Hepatocyte (in vitro differentiated cells): Measurements from ENCODE around the gene KDM3B. TPM values are rescaled to one million over a fixed set of nuclear protein-coding genes. Genes with fewer than 3 reads are reported as not detected.

Experiments used
- DNase-seq: peaks from one replicate; pipeline ENCODE4 v3.0.0-alpha.2; 2016; ENCODE audit warnings: low spot score
- H2AFZ ChIP-seq: fragments of 200-600 bp; sonication (generic); 2 replicates; pipeline ENCODE4 v1.6.0; 2016; ENCODE audit warnings: antibody characterized with exemption, mild to moderate bottlenecking
- H3K27ac ChIP-seq: fragments of 200-600 bp; sonication (generic); 2 replicates; pipeline ENCODE4 v1.5.1; 2016; ENCODE audit warnings: mild to moderate bottlenecking
- H3K27me3 ChIP-seq: fragments of 200-600 bp; sonication (generic); 2 replicates; pipeline ENCODE4 v1.6.1; 2016
- H3K36me3 ChIP-seq: fragments of 200-600 bp; sonication (generic); replicated peaks from 2 replicates; pipeline ENCODE4 v1.5.1; 2016; ENCODE audit warnings: low read depth; ENCODE audit not compliant: insufficient read depth
- H3K4me1 ChIP-seq: fragments of 200-600 bp; sonication (generic); 2 replicates; pipeline ENCODE4 v1.5.1; 2016; ENCODE audit warnings: mild to moderate bottlenecking, moderate library complexity; ENCODE audit not compliant: insufficient read depth
- H3K4me2 ChIP-seq: fragments of 200-600 bp; sonication (generic); 2 replicates; pipeline ENCODE4 v1.6.0; 2016
- H3K4me3 ChIP-seq: fragments of 200-600 bp; sonication (generic); 2 replicates; pipeline ENCODE4 v1.5.1; 2016; ENCODE audit warnings: mild to moderate bottlenecking
- H3K79me2 ChIP-seq: fragments of 200-600 bp; sonication (generic); 2 replicates; pipeline ENCODE4 v1.6.0; 2017; ENCODE audit warnings: mild to moderate bottlenecking
- H3K9me2 ChIP-seq: fragments of 200-600 bp; sonication (generic); replicated peaks from 2 replicates; pipeline ENCODE4 v1.6.0; 2017; ENCODE audit warnings: mild to moderate bottlenecking; ENCODE audit not compliant: insufficient read depth
- H3K9me3 ChIP-seq: fragments of 200-600 bp; sonication (generic); 2 replicates; pipeline ENCODE4 v1.5.1; 2016; ENCODE audit warnings: low read depth, mild to moderate bottlenecking
- H4K20me1 ChIP-seq: fragments of 200-600 bp; sonication (generic); 2 replicates; pipeline ENCODE4 v1.6.0; 2016; ENCODE audit warnings: mild to moderate bottlenecking; ENCODE audit not compliant: insufficient read depth, poor library complexity, severe bottlenecking
- EZH2 ChIP-seq: fragments of 200-600 bp; sonication (generic); IDR thresholded peaks from 2 replicates; pipeline ENCODE4 v1.6.1; 2016; ENCODE audit warnings: antibody characterized with exemption, mild to moderate bottlenecking, borderline replicate concordance
- EZH2phosphoT487 ChIP-seq: fragments of 200-600 bp; sonication (generic); IDR thresholded peaks from one replicate; pipeline ENCODE4 v1.6.1; 2018; ENCODE audit warnings: antibody characterized with exemption, mild to moderate bottlenecking, low read depth, moderate library complexity; ENCODE audit not compliant: unreplicated experiment, severe bottlenecking
- WGBS: methylation state at CpG from one replicate; pipeline ENCODE4 v1.1.6; 2016; ENCODE audit warnings: low lambda C conversion rate; ENCODE audit errors: missing lambda C conversion rate; 5-methylcytosine and 5-hydroxymethylcytosine counted together
- polyA plus RNA-seq: library from polyadenylated mRNA; unstranded; fragments of >200 nt; fragmentation: Nextera tagmentation; extraction: Ambion mirVana; gene quantifications from 2 replicates; pipeline ENCODE4 v1.2.1, GENCODE V29; 2016
- total RNA-seq: library from RNA; depleted of rRNA; stranded (reverse); fragments of >200 nt; gene quantifications from 2 replicates; pipeline ENCODE4 v1.2.3, GENCODE V29; 2014
- TF ChIP-seq, protein P1 (sequence below): fragments of 200-600 bp; sonication (generic); IDR thresholded peaks from 2 replicates; pipeline ENCODE4 v1.5.1; 2016; ENCODE audit warnings: antibody characterized with exemption, mild to moderate bottlenecking; ENCODE audit not compliant: poor library complexity

The KDM3B gene
- total and polyA plus RNA-seq, 2 experiments from 2014 or later, result 22.1 to 67.8 TPM

DNA sequence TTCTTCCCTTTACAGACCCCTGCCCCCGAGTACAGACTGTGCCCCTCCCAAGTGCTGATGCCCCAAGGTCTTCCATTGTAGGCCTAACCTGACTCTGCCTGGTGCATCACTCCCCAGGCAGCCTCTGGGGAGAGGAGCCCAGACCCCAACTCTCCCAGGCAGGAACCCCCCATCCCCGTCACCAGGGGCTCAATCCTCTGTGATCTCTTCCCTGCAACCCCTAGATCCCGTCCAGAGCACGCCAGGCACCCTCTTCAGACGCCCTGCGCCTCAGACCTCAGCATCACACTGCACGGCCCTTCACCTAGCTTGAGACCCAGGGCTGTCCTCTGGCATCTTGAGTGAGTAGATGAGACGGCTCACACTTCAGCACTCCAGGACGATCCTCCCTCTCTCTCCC is 106.4 kb downstream of the KDM3B start:
- H4K20me1 ChIP-seq, result no peaks in the 10 kb centered on the region
- DNase-seq, result no peak
- H2AFZ ChIP-seq, result no peak overlapping the region
- no peak overlapping the region for H3K27ac ChIP-seq
- H3K27me3 ChIP-seq, result no peaks in the 10 kb centered on the region
- H3K36me3 ChIP-seq, result no peaks in the 10 kb centered on the region
- no peak for TF ChIP-seq EZH2phosphoT487
- TF ChIP-seq, protein P1, sequence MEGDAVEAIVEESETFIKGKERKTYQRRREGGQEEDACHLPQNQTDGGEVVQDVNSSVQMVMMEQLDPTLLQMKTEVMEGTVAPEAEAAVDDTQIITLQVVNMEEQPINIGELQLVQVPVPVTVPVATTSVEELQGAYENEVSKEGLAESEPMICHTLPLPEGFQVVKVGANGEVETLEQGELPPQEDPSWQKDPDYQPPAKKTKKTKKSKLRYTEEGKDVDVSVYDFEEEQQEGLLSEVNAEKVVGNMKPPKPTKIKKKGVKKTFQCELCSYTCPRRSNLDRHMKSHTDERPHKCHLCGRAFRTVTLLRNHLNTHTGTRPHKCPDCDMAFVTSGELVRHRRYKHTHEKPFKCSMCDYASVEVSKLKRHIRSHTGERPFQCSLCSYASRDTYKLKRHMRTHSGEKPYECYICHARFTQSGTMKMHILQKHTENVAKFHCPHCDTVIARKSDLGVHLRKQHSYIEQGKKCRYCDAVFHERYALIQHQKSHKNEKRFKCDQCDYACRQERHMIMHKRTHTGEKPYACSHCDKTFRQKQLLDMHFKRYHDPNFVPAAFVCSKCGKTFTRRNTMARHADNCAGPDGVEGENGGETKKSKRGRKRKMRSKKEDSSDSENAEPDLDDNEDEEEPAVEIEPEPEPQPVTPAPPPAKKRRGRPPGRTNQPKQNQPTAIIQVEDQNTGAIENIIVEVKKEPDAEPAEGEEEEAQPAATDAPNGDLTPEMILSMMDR, result no peak
- no peak for TF ChIP-seq EZH2
- no peak overlapping the region for H3K4me3 ChIP-seq
- no peaks in the 10 kb centered on the region for H3K79me2 ChIP-seq
- H3K9me3 ChIP-seq, result no peaks in the 10 kb centered on the region
- 82% methylated on average over 9 of the region's 9 CpGs for WGBS
- peaks cover 6% of the 10 kb centered on the region for H3K4me1 ChIP-seq
- no peaks in the 10 kb centered on the region for H3K9me2 ChIP-seq
- H3K4me2 ChIP-seq, result no peak overlapping the region

DNA sequence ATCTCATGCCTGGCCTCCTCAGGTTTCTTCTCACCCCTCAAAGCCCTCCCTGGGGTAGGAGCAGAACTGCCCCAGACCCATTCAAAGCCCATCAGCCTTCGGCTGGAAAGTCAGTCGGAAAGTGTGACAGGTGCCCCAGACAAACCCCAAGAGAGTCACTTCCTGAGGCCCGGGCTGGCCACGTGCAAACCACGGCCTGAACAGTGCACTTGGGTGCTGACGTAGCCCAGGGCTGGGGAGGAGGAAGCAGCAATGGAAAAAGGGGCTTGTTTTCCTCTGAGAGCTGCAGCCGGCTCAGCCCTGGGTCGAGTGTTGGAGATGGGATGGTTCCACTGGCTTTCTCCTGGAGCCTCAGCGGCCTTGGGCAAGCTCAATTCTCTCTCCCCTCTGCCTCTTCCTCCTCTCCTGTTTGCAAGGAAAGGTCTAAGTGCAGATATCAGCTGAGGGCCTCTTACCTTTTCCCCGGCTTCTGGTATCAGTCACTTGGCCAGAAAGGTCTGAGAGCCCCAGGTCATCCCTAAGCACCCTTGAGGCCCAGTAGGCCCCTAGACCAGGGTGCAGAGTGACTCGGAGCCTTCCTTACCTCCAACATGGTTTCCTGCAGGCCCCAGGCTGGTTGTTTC is 106.9 kb downstream of the KDM3B start:
- no peak overlapping the region for H3K4me2 ChIP-seq
- TF ChIP-seq EZH2, result no peak
- no peak for TF ChIP-seq EZH2phosphoT487
- TF ChIP-seq, protein P1, result no peak
- H3K27ac ChIP-seq, result no peak overlapping the region
- DNase-seq, result peak; percentile 7
- H2AFZ ChIP-seq, result no peak overlapping the region
- no peaks in the 10 kb centered on the region for H4K20me1 ChIP-seq
- H3K9me3 ChIP-seq, result no peaks in the 10 kb centered on the region
- no peaks in the 10 kb centered on the region for H3K27me3 ChIP-seq
- 84% methylated on average over 11 of the region's 11 CpGs for WGBS
- no peaks in the 10 kb centered on the region for H3K79me2 ChIP-seq
- peaks cover 6% of the 10 kb centered on the region for H3K4me1 ChIP-seq
- no peaks in the 10 kb centered on the region for H3K9me2 ChIP-seq
- H3K36me3 ChIP-seq, result no peaks in the 10 kb centered on the region
- H3K4me3 ChIP-seq, result no peak overlapping the region

DNA sequence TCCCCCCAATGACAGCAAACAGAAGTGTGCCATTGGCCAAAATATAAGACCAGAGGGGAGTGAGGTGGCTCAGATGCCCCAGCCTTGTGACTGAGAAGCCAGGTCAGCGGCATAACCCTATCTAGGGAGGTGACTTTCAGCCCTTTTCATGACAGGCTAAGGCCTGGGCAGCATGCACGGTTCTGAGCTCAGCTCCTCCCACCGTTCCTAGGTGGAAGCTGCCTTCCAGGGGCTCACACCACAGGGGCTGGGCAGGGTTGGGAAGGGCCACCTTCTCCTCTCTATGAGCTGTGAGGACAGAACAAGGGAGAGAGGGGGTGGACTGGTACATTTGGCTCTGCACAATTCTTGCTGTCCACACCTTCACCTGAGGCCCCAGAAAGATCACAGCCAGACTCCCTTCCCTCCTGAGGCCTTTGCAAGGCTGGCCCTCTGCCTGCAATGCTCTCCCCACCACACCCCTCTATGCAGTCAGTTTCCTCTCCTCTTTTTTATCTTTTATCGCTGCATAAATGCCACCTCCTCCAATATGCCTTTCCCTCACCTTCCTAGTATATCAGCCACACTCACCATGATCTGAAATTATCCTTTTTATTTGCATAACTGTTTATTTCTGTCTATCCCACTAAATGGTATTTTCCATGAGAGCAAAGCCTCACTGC is 107.7 kb downstream of the KDM3B start:
- Histone ChIP-seq H3K79me2 (no peaks in the 10 kb centered on the region), H3K4me3 (no peak overlapping the region), H3K27ac (no peak overlapping the region), H3K9me2 (no peaks in the 10 kb centered on the region), H3K4me2 (no peak overlapping the region), H3K27me3 (no peaks in the 10 kb centered on the region), H3K4me1 (peaks cover 6% of the 10 kb centered on the region), H2AFZ (no peak overlapping the region), H3K9me3 (no peaks in the 10 kb centered on the region), H3K36me3 (no peaks in the 10 kb centered on the region), H4K20me1 (no peaks in the 10 kb centered on the region)
- TF ChIP-seq, protein P1, result no peak
- TF ChIP-seq EZH2phosphoT487 (no peak), EZH2 (no peak)
- WGBS, result 77% methylated on average over 4 of the region's 4 CpGs
- DNase-seq, result peak; percentile 5
